GM13977 (cell line): ENCODE measurements around the gene CCDC97.
A peak's percentile ranks its signal among the peaks of the same experiment; 100 is the strongest.

Experiments
- DNase-seq: peaks from one replicate; pipeline ENCODE4 v3.0.0; 2012; ENCODE audit warnings: low spot score
- CTCF ChIP-seq: IDR thresholded peaks from 2 replicates; pipeline ENCODE4 v1.5.1; 2012; ENCODE audit warnings: mild to moderate bottlenecking, control low read depth; ENCODE audit not compliant: insufficient read depth; ENCODE audit errors: extremely low read depth, missing control alignments
- in situ Hi-C: fragments of 300-500 bp; cut with MboI; formaldehyde crosslinking; loops from one replicate; pipeline ENCODE4 v1.12.0; 2022; ENCODE audit warnings: low sequenced_read_pairs, low pct_unique_long_range_greater_than_20kb, mixed read lengths, inconsistent platforms; ENCODE audit not compliant: unreplicated experiment

Gene CCDC97

DNA sequence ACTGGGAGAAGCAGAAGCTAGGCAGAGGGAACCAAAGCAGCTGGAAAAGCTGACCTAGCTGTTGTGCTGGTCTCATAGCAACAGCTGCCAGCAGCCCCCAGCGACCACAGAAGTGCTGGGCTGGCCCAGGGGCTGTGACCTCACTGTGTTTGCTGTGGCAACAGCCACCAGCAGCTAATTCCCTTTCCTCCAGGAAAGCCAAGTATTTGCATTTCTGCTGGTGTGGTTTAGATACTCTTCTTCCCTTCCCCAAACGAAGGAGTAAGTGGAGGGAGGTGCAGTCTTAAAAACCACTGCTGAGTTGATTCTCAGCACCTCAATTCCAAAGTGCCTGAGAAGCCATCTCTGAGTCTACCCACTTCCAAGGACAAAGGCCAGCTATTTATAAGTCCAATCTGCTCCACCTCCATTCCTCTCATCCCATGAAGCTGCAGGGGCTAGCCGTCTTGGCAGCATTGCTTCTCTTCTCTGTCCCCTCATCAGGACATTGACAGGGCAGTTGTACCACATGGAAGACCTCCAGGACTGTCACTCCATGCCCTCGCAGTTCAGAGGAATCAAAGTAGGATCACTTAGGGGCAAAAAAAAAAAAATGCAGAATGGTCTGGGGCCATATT is 11.5 kb upstream of the CCDC97 start:
- TF ChIP-seq CTCF, result no peak
- in situ Hi-C loops, result no loop called here
- DNase-seq, result no peak

DNA sequence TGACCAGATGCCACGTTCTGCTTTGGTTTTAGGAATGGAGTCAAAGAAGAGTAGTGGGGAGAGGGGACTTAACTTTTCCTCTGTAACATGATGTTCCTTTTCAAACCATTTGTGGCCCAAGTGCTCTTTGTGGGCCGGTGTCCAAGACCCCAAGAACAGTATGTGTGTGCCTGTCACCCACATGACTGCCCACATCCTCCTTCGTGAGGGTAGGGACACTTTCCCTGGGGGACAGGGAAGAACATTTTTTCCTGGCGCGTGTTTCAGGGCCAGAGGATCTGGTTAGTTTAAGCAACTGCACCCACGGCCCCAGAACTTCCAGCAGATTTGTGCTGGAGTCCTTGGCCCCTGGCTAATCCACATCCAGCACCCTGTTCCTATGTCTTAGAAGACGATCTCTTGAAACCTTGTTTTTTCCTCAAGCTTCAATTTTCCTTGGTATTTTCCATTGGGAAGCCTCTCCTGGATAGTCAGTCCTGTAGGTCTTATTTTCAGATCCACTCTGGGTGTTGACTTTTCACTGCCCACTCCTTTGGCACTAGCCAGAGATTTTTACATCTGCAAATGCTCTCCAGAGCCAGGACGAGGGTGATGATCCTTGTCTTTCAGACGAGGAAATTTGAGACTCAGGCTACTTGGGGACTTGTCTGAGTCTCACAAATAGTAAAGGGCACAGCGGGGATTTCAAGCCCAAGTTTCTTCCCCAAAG is 10.8 kb upstream of the CCDC97 start:
- TF ChIP-seq CTCF, result no peak
- no peak for DNase-seq
- in situ Hi-C loops, result no loop called here

DNA sequence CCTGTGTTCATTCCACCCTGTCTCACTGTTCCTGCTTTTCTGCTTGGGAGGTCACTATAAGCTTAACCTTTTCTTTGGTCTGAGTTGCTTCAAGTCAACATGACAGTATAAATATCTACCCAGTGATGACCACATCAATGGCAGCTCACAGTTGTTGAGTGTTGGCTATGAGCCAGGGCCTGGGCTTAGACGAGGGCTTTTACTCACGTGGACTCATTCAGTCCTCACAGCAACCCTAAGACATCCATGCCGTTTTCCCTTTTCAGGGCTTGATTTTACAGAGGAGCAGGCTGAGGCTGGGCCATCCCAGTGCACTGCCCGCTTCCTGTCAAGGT is 10.2 kb upstream of the CCDC97 start:
- in situ Hi-C loops, result no loop called here
- TF ChIP-seq CTCF, result no peak
- no peak for DNase-seq

DNA sequence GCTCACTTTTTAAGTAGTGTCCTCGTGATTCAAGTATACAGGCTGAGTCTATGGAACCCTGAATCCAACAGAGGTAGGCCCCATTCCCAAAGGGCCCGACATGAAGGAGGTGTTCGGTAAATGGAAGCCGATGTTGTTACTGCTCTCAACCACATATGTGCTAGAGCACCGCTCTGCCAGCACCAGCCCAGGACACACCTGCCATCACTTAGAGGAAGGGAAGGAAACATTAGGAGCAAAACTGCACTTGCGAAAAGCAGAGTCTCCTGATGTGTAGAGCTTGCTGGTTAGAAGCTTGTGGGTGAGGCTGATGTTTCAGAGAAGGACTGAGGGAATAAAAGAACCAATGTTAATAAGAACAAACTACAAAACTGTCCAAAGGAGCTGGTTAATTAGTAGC is 9.4 kb upstream of the CCDC97 start:
- in situ Hi-C loops, result no loop called here
- no peak for TF ChIP-seq CTCF
- no peak for DNase-seq

GRCh38 chr19:41302624-41303351 is 7.2 kb upstream of the CCDC97 start:
- peak; percentile 84 for DNase-seq
- in situ Hi-C loops, result no loop called here
- TF ChIP-seq CTCF, result no peak

- TF ChIP-seq CTCF, result no peak
These were observed 6.0 kb upstream of the CCDC97 start for GRCh38 chr19:41303954-41304353.

More at GRCh38 chr19:41303954-41304353, 6.0 kb upstream of the CCDC97 start:
- in situ Hi-C loops, result no loop called here
- DNase-seq, result no peak
